Pancreas (tissue), 10 donors: ENCODE data around the gene LRRN2. TPM values are rescaled to one million over a fixed set of nuclear protein-coding genes. Genes with fewer than 3 reads are reported as not detected.
A peak's percentile ranks its signal among the peaks of the same experiment; 100 is the strongest.

Experiments
- ATAC-seq, 4 donors: fragments of 200-7000 bp; cut with Tn5 transposase; one replicate each; pipeline versions ENCODE4 v1.8.0 to v1.9.1; 2020; ENCODE audit warnings: mild to moderate bottlenecking in 4 of 4, moderate library complexity in 4 of 4
- DNase-seq, 6 donors: peaks; one replicate each; pipeline ENCODE4 v3.0.0-alpha.2; 2020
- FAIRE-seq: peaks from 2 replicates; lab custom pipeline; 2012; peaks lifted over from hg19 to GRCh38; lab: Jason Lieb, UNC
- H3K27ac ChIP-seq, 4 donors: fragments of 200-600 bp; sonication (generic); 1 replicate in 3 of 4; 2 replicates in 1 of 4; pipeline versions ENCODE4 v1.5.0 to v1.8.0; 2020
- H3K27me3 ChIP-seq, 4 donors: fragments of 200-600 bp; one replicate each; pipeline ENCODE4 v1.8.0; 2021
- H3K36me3 ChIP-seq, 3 donors: fragments of 200-600 bp; sonication (generic) in 1 of 3; one replicate each; pipeline versions ENCODE4 v1.5.0 to v1.8.0; 2020 to 2021
- H3K4me1 ChIP-seq, 3 donors: fragments of 200-600 bp; one replicate each; pipeline ENCODE4 v1.8.0; 2021
- H3K4me3 ChIP-seq, 4 donors: fragments of 200-600 bp; sonication (generic) in 2 of 4; one replicate each; pipeline versions ENCODE4 v1.5.0 to v1.8.0; 2020 to 2021
- H3K9me3 ChIP-seq, 4 donors: fragments of 200-600 bp; one replicate each; pipeline ENCODE4 v1.8.0; 2021
- CTCF ChIP-seq, 4 donors: fragments of 200-600 bp; sonication (generic) in 3 of 4; IDR thresholded peaks; one replicate each; pipeline versions ENCODE4 v1.5.0 to v1.8.0; 2021; ENCODE audit warnings: antibody characterized with exemption in 4 of 4
- WGBS, 2 donors: extraction: QIAGEN DNeasy Blood & Tissue Kit; methylation state at CpG; one replicate each; pipeline ENCODE4 v1.1.7; 2013; 5-methylcytosine and 5-hydroxymethylcytosine counted together
- intact Hi-C, 3 donors: fragments of 100-400 bp; cut with DNase I; formaldehyde crosslinking; loops; one replicate each; pipeline versions ENCODE4 v1.11.1 to v1.14.2; 2022
- polyA plus RNA-seq, 2 donors: library from polyadenylated mRNA; stranded (reverse); fragments of 200-250 nt; gene quantifications; one replicate each; pipeline ENCODE4 v1.2.3, GENCODE V29; 2013
- total RNA-seq, 6 donors: library from RNA; stranded (reverse); fragmentation: NEBNext Ultra II Directional in 4 of 6; extraction: Animal tissue kit (Norgen Biotek cat#: 25700) in 4 of 6; gene quantifications; one replicate each; pipeline versions ENCODE4 v1.2.1 to v1.2.4, GENCODE V29; 2021 to 2023
- donor health status: healthy with polysubstance abuse.
- donor health status: DM: no; HTN: no; CAD: no; lungs with moderate emphysema.
- donor health status: DM: no; HTN: no; CAD: no.
- donor health status: control.
- donor health status: control.
- donor health status: Bipolar disorder and iron deficiency.
- donor health status: DM: yes; HTN: yes; CAD: no.
- donor health status: DM: no; HTN: no; CAD: no.
- donor health status: DM: no; HTN: no; CAD: no.
- donor health status: DM: yes; HTN: yes; CAD: no.

LRRN2 gene
- total RNA-seq (1 to 10 TPM in 2 of 6 donors, under 1 TPM in 4; 0.24 to 3.7 (median 0.51) TPM), polyA plus RNA-seq (1 to 10 TPM in 1 of 2 donors, under 1 TPM in 1; 0.65 to 1.1 TPM)

GRCh38 chr1:204685236-204686006, at the start of gene LRRN2:
Gene LRRN2, minus strand, starts transcription at chr1:204685738. Its CDS starts 65,746 bp downstream, at chr1:204619992.
- intact Hi-C loops: no loop called here
- Histone ChIP-seq H3K4me3 (peak within 1 kb of the TSS; percentile 12 to 44 (median 24)), H3K4me1 (peaks cover 0 to 2% (median 0%) of the 10 kb centered on the region in 3 donors), H3K9me3 (no peaks in the 10 kb centered on the region), H3K27ac (no peak within 1 kb of the TSS), H3K36me3 (no peaks in the 10 kb centered on the region), H3K27me3 (peaks cover 0 to 4% (median 0%) of the 10 kb centered on the region in 4 donors)
- 1 to 2% methylated on average over 40 to 84 of the region's 84 CpGs for WGBS, 2 donors
- DNase-seq (peak in 3 of 6 donors; percentile 21 to 74 (median 32)), ATAC-seq (peak; percentile 31 to 77 (median 68)), FAIRE-seq (no peak)
- no peak for TF ChIP-seq CTCF (IDR thresholded peaks at IDR 0.05)

GRCh38 chr1:204735042-204735441, 49.5 kb upstream of the LRRN2 start:
- TF ChIP-seq CTCF (IDR thresholded peaks at IDR 0.05): no peak
- Histone ChIP-seq H3K27me3 (no peaks in the 10 kb centered on the region), H3K9me3 (no peaks in the 10 kb centered on the region), H3K36me3 (no peaks in the 10 kb centered on the region), H3K4me3 (no peak overlapping the region), H3K27ac (no peak overlapping the region), H3K4me1 (no peaks in the 10 kb centered on the region)
- no peak for ATAC-seq
- no peak for DNase-seq
- FAIRE-seq: no peak
- intact Hi-C loops: no loop called here

- WGBS, 2 donors: 68 to 73% methylated on average over 12 of the region's 12 CpGs
- Histone ChIP-seq H3K4me1 (no peaks in the 10 kb centered on the region), H3K9me3 (no peaks in the 10 kb centered on the region), H3K4me3 (no peak overlapping the region), H3K27me3 (no peaks in the 10 kb centered on the region), H3K27ac (no peak overlapping the region), H3K36me3 (no peaks in the 10 kb centered on the region)
- FAIRE-seq (no peak), ATAC-seq (no peak), DNase-seq (no peak)
- no peak for TF ChIP-seq CTCF (IDR thresholded peaks at IDR 0.05)
- intact Hi-C loops: no loop called here
These were observed 48.5 kb upstream of the LRRN2 start for GRCh38 chr1:204733869-204734596.

GRCh38 chr1:204733289-204733688, 47.8 kb upstream of the LRRN2 start:
- H3K27ac ChIP-seq: no peak overlapping the region
- WGBS, 2 donors: 57 to 71% methylated on average over 3 to 4 of the region's 4 CpGs
- intact Hi-C loops: no loop called here
- no peaks in the 10 kb centered on the region for H3K9me3 ChIP-seq
- DNase-seq: no peak
- no peaks in the 10 kb centered on the region for H3K36me3 ChIP-seq
- H3K27me3 ChIP-seq: no peaks in the 10 kb centered on the region
- no peak overlapping the region for H3K4me3 ChIP-seq
- FAIRE-seq: no peak
- no peak for TF ChIP-seq CTCF (IDR thresholded peaks at IDR 0.05)
- ATAC-seq: no peak
- H3K4me1 ChIP-seq: no peaks in the 10 kb centered on the region
